ENCODE measurements around the gene ENOSF1.
A peak's percentile ranks its signal among the peaks of the same experiment; 100 is the strongest.

The ENOSF1 gene

DNA sequence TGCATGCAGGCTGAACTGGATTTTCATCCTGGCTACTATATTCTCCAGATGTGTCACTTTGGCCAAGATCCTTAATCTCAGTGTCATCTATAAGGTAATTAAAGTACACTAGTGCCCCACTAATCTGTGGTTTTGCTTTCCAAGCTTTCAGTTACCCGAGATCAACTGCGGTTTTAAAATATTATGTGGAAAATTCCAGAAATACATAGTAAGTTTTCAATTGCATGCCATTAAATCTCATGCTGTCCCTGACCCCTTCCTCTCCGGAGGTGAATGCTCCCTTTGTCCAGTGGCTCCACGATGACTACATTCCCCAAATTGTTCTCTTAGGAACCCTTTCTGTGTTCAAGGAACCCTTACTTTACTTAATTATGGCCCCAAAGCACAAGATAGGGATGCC lies 60.3 kb downstream of the ENOSF1 start:
- no peak for DNase-seq (ENCODE audit: low spot score)
- in situ Hi-C loops (cut with MboI; ENCODE audit: low pct_unique_long_range_greater_than_20kb, low sequenced_read_pairs, unreplicated experiment) = no loop called here
- TF ChIP-seq, protein P1, sequence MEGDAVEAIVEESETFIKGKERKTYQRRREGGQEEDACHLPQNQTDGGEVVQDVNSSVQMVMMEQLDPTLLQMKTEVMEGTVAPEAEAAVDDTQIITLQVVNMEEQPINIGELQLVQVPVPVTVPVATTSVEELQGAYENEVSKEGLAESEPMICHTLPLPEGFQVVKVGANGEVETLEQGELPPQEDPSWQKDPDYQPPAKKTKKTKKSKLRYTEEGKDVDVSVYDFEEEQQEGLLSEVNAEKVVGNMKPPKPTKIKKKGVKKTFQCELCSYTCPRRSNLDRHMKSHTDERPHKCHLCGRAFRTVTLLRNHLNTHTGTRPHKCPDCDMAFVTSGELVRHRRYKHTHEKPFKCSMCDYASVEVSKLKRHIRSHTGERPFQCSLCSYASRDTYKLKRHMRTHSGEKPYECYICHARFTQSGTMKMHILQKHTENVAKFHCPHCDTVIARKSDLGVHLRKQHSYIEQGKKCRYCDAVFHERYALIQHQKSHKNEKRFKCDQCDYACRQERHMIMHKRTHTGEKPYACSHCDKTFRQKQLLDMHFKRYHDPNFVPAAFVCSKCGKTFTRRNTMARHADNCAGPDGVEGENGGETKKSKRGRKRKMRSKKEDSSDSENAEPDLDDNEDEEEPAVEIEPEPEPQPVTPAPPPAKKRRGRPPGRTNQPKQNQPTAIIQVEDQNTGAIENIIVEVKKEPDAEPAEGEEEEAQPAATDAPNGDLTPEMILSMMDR (IDR thresholded peaks at IDR 0.05; ENCODE audit: extremely low read depth, insufficient read depth, missing control alignments) = no peak

DNA sequence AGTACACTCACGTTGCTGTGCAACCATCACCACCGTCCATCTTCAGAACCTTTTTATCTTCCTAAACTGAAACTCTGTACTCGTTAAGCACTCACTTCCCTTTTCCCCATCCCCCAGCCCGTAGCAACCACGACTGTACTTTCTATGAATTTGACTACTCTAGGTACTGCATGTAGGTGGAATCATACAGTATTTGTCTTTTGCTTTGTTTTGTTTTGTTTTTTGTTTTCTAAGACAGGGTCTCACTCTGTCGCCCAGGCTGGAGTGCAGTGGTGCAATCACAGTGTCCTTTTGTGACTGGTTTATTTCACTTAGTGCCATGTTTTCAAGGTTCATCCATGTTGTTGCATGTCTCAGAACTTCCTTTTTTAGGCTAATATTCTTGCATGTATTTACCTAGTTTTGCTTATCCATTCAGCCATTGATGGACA lies 62.0 kb downstream of the ENOSF1 start:
- TF ChIP-seq, protein P1 (IDR thresholded peaks at IDR 0.05; ENCODE audit: extremely low read depth, insufficient read depth, missing control alignments) = no peak
- DNase-seq (ENCODE audit: low spot score) = no peak
- in situ Hi-C loops (cut with MboI; ENCODE audit: low pct_unique_long_range_greater_than_20kb, low sequenced_read_pairs, unreplicated experiment) = no loop called here

DNA sequence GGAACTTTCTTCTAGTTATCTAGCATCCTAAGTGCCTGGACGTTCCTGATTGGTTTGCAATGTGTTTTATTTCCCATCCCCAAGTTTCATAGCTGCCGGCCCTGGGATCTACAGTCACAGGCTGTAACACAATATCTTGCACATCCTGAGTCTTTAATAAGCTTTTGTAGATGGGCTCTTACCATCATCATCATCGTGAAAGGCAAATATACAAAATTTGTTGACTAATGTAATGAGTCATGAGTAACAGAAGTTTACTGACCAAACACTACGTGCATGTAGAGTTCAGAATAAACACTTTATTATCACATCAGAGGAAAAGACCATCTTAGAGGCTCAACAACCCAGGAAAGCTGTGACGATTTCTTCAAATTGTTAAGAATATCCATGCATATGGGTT lies 63.1 kb downstream of the ENOSF1 start:
- no peak for DNase-seq (ENCODE audit: low spot score)
- in situ Hi-C loops (cut with MboI; ENCODE audit: low pct_unique_long_range_greater_than_20kb, low sequenced_read_pairs, unreplicated experiment) = no loop called here

DNA sequence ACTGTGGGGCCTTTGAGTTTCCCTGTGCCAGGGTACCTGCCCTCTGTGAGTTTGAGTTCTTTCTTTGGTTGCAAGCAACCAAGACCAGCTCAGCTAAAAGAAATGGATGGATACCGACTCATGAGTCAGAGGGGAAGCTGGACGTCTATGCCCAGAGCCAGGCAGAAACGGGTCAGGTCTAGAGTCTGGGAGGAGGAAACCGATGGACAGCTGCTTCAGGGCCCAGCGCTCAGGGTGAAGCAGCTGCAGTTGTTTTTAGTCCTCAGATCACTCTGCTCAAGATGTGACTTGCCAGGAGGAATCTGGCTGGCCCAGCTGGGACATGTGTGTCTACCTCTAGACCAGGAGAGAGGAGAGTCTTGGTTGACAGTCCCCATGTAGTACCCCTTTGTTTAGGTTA lies 65.1 kb downstream of the ENOSF1 start:
- TF ChIP-seq, protein P1 (IDR thresholded peaks at IDR 0.05; ENCODE audit: extremely low read depth, insufficient read depth, missing control alignments) = no peak
- no peak for DNase-seq (ENCODE audit: low spot score)
- in situ Hi-C loops (cut with MboI; ENCODE audit: low pct_unique_long_range_greater_than_20kb, low sequenced_read_pairs, unreplicated experiment) = no loop called here

More for the DNA sequence above, 63.1 kb downstream of the ENOSF1 start:
- TF ChIP-seq, protein P1 (IDR thresholded peaks at IDR 0.05; ENCODE audit: extremely low read depth, insufficient read depth, missing control alignments) = no peak

DNA sequence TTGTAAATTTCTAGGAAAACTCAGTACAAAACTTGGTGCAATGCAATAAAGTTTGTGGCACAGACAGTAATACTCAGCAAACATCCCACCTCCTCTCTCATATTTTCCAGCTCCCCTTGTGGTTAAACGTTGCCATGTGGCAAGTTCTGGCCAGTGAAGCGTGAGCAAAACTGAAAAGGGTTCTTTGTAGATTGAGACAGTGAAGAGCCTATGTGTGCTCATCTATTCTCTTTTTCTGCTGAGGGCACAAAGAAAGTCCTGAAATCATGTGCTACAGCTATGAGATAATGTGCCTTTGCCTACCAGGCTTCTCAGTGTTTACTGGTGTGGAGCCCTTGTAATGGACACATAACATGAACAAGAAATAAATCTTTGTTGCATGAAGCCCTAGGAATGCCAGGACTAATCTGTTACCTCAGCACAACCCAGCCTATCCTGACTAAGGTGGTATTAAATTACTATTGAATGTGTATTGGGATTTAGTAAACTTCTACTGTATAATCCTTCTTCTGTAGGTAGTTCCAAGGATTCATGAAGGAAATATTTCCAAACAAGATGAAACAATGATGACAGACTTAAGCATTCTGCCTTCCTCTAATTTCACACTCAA lies 67.9 kb downstream of the ENOSF1 start:
- peak; percentile 27 for DNase-seq (ENCODE audit: low spot score)
- in situ Hi-C loops (cut with MboI; ENCODE audit: low pct_unique_long_range_greater_than_20kb, low sequenced_read_pairs, unreplicated experiment) = no loop called here
- TF ChIP-seq, protein P1 (IDR thresholded peaks at IDR 0.05; ENCODE audit: extremely low read depth, insufficient read depth, missing control alignments) = no peak

DNA sequence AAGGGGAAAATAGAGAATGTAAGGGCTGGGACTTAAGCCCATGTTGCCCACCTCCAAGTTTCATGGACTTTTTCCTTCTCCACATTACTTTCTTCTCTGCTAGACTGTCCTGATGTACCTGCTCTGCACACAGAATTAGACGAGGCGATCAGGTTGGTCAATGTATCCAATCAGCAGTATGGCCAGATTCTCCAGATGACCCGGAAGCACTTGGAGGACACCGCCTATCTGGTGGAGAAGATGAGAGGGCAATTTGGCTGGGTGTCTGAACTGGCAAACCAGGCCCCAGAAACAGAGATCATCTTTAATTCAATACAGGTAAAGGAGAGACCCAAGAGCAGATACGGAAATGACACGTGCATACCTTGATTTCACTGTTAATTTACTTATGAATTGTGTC lies 71.2 kb downstream of the ENOSF1 start:
- in situ Hi-C loops (cut with MboI; ENCODE audit: low pct_unique_long_range_greater_than_20kb, low sequenced_read_pairs, unreplicated experiment) = no loop called here
- TF ChIP-seq, protein P1 (IDR thresholded peaks at IDR 0.05; ENCODE audit: extremely low read depth, insufficient read depth, missing control alignments) = no peak
- no peak for DNase-seq (ENCODE audit: low spot score)
